ENCODE data around the gene FYCO1.

- TF ChIP-seq RXRA (IDR thresholded peaks at IDR 0.05; ENCODE audit: insufficient read depth, low read depth, low read length) (no peak), CTCF (IDR thresholded peaks at IDR 0.05; ENCODE audit: control extremely low read depth in 1 of 3, insufficient read depth in 1 of 3, low read depth in 1 of 3, low read length in 3 of 3) (no peak), ATF2 (IDR thresholded peaks at IDR 0.05; ENCODE audit: low read length) (no peak), HDAC6 (IDR thresholded peaks at IDR 0.05; ENCODE audit: low read depth, low read length) (no peak), SAP30 (IDR thresholded peaks at IDR 0.05; ENCODE audit: insufficient read depth, insufficient replicate concordance, low read length) (no peak), CREB1 (IDR thresholded peaks at IDR 0.05) (no peak), TAF1 (IDR thresholded peaks at IDR 0.05; ENCODE audit: low read depth, low read length) (no peak), POLR2AphosphoS5 (IDR thresholded peaks at IDR 0.05; ENCODE audit: low read depth, low read length) (no peak), RBBP5 (IDR thresholded peaks at IDR 0.05; ENCODE audit: borderline replicate concordance, low read depth, low read length) (no peak), SUZ12 (IDR thresholded peaks at IDR 0.05; ENCODE audit: low read length) (no peak)
Observed at GRCh38 chr3:45966371-45966791, 29.2 kb downstream of the FYCO1 start.
